ENCODE measurements around the gene TNFAIP1.

DNA sequence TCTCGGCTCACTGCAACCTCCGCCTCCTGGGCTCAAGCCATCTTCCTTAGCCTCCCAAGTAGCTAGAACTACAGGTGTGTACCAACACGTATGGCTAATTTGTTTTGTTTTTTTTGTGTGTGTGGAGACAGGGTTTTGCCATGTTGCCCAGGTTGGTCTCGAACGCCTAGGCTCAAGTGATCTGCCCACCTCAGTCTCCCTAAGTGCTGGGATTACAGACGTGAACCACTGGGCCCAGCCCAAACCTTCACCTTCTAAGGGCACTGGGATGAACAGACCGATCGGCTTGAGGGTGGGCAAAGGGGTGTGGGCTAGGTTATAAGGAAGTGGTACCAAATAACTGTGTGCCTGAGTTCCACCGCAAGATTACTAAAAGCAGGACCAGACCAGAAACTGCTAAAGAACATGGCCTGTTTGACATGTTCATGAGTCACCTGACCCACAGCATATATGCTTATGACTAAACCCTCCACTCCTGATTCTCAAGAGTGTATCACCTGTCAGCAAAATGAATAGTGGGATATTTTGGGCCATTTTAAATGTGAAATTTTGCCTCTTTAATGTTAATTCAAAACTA lies 8.4 kb upstream of the TNFAIP1 start:
- no peak for TF ChIP-seq SREBF2 (IDR thresholded peaks at IDR 0.05)
- TF ChIP-seq POLR2A (IDR thresholded peaks at IDR 0.05; ENCODE audit: low read length): no peak
- no peak for TF ChIP-seq NR3C1 (IDR thresholded peaks at IDR 0.05)
- TF ChIP-seq, protein P1, sequence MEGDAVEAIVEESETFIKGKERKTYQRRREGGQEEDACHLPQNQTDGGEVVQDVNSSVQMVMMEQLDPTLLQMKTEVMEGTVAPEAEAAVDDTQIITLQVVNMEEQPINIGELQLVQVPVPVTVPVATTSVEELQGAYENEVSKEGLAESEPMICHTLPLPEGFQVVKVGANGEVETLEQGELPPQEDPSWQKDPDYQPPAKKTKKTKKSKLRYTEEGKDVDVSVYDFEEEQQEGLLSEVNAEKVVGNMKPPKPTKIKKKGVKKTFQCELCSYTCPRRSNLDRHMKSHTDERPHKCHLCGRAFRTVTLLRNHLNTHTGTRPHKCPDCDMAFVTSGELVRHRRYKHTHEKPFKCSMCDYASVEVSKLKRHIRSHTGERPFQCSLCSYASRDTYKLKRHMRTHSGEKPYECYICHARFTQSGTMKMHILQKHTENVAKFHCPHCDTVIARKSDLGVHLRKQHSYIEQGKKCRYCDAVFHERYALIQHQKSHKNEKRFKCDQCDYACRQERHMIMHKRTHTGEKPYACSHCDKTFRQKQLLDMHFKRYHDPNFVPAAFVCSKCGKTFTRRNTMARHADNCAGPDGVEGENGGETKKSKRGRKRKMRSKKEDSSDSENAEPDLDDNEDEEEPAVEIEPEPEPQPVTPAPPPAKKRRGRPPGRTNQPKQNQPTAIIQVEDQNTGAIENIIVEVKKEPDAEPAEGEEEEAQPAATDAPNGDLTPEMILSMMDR (IDR thresholded peaks at IDR 0.05): no peak
- TF ChIP-seq PHF8 (IDR thresholded peaks at IDR 0.05; ENCODE audit: borderline replicate concordance, low read depth): no peak
- no peak for TF ChIP-seq MYC (IDR thresholded peaks at IDR 0.05; ENCODE audit: borderline replicate concordance, low read length)
- no peak for TF ChIP-seq CEBPB (IDR thresholded peaks at IDR 0.05)
- TF ChIP-seq BHLHE40 (IDR thresholded peaks at IDR 0.05; ENCODE audit: low read depth, low read length): no peak
